ENCODE data around the gene ADRA1B.

Gene ADRA1B

DNA sequence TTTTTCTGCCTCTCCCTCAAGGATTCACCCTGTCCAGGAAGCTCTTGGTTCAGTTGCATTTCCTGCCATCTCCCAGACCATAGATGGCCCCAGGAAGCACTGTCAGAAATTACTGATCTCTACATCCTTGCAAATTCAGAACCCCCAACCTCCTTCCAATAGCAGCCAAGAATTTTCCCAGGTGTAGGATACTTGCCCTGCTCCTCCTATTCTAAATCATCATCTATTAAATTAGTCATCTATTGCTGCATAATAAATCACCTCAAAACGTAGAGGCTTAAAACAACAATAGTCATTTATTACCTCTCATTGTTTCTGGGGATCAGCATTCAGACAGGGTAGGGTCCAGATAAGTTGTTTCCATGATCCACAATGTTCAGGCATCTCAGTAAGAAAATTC lies 26.1 kb upstream of the ADRA1B start:
- TF ChIP-seq CTCF (IDR thresholded peaks at IDR 0.05; ENCODE audit: low read depth, low read length, missing control alignments): no peak
- no peak overlapping the region for H3K4me3 ChIP-seq (ENCODE audit: low read depth, low read length)
- DNase-seq (ENCODE audit: low read depth): no peak

DNA sequence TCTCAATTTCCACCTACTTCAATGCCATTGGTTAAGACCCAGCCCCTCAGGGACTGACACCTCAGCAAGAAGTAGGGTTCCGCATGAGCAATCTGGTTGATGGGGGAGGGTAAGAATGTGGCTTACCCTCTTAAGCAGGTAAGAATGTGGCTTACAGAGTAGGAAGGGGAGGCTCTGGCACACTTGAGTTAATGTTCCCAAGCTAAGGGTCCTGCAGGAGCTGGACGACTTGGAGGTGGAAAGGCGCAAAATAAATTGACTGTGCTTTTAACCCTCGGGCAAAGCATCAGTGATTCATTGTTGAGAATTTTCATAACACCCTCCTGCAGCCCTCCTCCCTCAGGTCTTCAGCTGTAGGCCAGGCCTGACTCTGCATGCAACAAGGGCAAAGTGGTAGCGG lies 24.9 kb upstream of the ADRA1B start:
- no peak overlapping the region for H3K4me3 ChIP-seq (ENCODE audit: low read depth, low read length)
- DNase-seq (ENCODE audit: low read depth): no peak
- TF ChIP-seq CTCF (IDR thresholded peaks at IDR 0.05; ENCODE audit: low read depth, low read length, missing control alignments): no peak

- DNase-seq (ENCODE audit: low read depth): no peak
- H3K4me3 ChIP-seq (ENCODE audit: low read depth, low read length): no peak overlapping the region
- no peak for TF ChIP-seq CTCF (IDR thresholded peaks at IDR 0.05; ENCODE audit: low read depth, low read length, missing control alignments)
Observed at GRCh38 chr5:159893040-159893695, 23.1 kb upstream of the ADRA1B start.

DNA sequence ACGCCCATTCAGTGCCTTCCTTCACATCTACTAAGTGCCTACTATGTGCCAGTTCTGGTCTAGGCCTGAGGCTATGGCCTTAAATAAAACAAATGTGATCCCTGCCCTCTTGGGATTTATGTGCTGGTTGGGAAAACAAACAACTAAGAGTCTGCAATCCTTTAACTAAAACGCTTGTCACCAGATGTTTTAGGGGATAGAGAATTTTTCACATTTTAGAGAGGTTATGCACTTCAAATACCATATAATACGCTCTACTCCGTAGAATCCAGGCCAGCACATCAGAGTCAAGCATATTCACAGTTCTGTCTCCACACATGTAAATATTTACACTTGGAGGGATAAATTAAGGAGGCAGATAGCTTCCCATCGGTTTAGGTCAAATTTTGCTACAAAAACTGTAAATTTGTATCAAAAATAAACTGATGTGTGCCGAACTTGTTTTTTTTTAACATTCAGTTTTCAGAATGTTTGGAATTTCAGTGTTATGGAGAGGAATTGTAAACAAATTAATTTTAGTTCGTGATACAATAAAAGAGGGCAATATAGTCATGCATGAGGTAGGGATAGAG lies 22.0 kb upstream of the ADRA1B start:
- H3K4me3 ChIP-seq (ENCODE audit: low read depth, low read length): no peak overlapping the region
- no peak for TF ChIP-seq CTCF (IDR thresholded peaks at IDR 0.05; ENCODE audit: low read depth, low read length, missing control alignments)
- DNase-seq (ENCODE audit: low read depth): no peak

- H3K4me3 ChIP-seq (ENCODE audit: low read depth, low read length): no peak overlapping the region
- no peak for DNase-seq (ENCODE audit: low read depth)
- TF ChIP-seq CTCF (IDR thresholded peaks at IDR 0.05; ENCODE audit: low read depth, low read length, missing control alignments): no peak
Observed at GRCh38 chr5:159897786-159898393, 18.4 kb upstream of the ADRA1B start.

DNA sequence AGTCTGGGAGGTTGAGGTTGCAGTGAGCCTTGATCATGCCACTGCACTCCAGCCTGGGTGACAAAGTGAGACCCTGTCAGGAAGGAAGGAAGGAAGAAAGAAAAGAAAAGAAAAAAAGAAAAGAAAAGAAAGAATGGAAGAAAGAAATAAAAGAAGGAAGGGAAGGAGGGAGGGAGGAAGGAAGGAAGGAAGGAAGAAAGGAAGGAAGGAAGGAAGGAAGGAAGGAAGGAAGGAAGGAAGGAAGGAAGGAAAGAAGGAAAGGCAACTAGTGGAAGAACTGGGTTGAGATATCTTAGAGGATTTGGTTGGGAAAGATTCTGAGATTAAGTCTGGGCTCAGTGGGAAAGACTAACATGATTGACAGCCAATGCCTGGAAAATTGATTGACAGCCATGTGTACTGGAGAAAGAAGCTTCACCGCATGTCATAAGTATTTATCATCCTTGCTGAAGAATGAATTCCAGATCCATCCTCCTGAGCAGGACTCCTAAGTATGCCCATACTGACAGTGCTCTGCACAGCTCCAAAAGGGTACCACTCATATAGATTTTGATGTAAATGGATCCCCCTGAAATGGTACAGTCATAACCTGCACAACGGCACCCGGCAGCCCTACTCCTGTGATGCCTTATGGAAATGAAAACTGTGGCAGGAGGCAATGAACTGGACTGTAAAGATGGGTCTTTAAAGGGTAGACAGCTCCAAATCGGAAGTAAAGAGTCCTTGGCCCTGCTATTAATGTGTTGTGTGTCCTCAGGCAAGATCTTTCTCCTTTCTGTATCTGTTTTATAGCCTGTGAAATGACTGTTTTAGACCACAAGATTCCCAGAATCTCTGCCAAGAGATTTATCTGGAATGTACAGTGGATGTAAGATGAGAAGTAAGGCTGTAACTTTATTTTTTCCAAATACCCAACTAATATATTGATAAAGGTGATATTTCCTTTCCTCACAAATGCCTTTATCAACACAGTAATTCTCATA lies 16.9 kb upstream of the ADRA1B start:
- no peak overlapping the region for H3K4me3 ChIP-seq (ENCODE audit: low read depth, low read length)
- TF ChIP-seq CTCF (IDR thresholded peaks at IDR 0.05; ENCODE audit: low read depth, low read length, missing control alignments): no peak
- no peak for DNase-seq (ENCODE audit: low read depth)

Measured in GM12864 (cell line).